ENCODE results near the gene PHF1.

Gene PHF1

DNA sequence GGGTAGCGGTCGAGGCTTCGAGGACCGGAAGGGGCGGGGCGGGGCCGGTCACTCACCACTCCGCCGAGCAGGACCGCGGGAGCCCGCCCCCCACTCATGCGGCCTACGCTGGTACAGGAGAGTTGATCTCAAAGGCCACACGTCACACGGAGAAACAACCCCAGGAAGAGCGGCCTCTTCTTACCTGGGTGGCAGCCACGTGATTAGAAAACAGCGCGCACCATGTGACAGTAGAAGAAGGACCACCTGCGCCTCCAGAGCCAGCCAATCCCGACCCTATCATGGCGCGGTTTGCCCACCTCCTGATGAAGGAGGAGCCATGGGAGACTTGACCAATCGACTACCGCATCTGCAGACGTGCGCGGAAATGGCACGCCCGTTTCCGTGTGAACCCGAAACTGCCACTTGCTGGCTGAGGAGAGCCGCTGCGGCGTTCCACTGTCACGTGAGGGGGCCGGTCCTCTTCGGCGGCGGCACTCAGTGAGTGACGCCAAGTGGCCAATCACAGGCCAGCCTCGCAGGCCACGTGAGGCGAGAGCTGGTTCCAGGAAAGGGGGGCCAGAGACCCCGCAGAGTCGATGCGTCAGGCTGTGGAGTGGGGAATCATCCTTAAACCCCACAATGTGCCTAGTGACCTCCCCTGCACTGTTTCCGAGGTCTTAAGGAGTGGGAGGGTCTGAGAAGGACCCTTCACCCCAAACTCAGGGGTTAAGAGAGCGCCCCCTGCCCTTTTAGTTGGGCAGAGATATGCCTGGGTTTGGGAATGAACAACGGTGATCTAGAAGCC, 7.3 kb downstream of the PHF1 start, which contains the start of gene CUTA:
TSS of gene CUTA (minus strand) at position 205 of the 787 bp plus-strand sequence. CDS start at position 98, 107 bp downstream.
- peak; percentile 99 for DNase-seq (ENCODE audit: low spot score)

DNA sequence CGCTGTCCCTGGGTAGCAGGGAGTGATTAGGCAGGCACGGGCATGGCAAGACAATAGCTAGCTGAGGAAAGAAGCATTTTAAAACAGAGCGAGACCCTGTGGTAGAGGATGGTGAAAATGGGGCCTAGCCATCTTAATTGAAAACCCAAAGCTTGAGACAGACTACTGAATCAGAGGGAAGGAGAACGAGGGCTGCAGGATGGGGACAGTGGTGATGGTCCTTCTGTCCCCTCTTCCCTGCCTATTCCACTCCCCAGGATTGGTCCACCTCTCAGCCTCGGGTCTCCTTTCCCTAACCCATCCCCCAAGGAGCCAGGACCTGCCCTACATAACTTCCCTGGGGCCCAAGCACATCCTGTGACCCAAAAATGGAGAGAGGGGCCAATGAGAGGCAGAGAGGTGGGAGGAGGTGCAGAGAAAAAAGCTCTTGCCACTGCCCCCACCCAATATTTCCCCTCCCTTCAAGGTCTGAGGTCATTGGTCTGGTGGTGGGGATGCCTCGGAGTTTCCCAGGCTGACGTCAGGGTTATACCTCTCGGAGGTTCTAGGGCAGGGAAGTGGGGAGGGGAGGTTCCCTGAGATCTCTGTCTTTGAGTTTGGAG, 8.0 kb downstream of the PHF1 start:
- no peak for DNase-seq (ENCODE audit: low spot score)

DNA sequence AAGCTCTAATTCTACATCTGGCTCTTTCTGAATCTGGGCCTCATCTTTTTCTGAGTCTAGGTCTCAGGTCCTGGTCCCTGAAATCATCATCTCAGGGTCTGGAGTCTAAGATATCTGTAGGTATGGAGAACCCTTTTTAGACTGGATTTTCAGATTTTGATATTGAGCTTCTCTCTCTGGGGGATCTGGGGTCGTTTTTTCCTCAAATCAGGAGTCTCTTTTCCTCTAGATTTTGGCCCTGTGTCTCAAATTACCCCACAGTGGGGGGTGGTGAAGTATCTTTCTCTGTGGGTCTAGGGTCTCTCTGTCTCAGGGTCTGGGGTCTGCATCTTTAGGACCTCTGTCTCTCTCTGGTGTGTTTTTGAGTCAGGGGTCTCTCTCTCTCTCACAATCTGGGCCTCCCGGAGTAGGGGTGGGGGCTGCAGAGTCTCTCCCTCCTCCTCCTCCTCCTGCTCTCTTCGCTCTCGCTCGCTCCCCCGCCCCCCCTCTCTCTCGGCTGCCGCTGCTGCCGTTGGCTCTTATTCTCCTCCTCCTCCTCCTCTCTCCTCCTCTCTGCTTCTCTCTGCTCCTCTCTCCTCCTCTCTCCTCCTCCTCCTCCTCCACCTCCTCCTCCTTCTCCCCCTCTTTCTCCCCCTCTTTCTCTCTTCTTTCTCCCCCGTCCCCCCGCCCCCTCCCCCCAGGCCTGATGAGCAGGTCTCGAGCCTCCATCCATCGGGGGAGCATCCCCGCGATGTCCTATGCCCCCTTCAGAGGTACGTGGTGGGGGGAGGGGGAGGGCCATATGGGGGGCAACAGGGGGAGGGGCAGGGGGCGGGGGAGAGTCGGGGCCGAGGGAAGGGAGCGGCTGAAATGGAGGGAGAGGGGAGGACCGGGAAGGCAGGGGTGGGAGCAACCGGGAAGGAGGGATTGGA, 9.0 kb downstream of the PHF1 start, which contains the start of gene SYNGAP1:
TSS of gene SYNGAP1 (plus strand) at position 486 of the 911 bp plus-strand sequence. CDS start at position 686, 200 bp downstream.
- DNase-seq (ENCODE audit: low spot score), result no peak

DNA sequence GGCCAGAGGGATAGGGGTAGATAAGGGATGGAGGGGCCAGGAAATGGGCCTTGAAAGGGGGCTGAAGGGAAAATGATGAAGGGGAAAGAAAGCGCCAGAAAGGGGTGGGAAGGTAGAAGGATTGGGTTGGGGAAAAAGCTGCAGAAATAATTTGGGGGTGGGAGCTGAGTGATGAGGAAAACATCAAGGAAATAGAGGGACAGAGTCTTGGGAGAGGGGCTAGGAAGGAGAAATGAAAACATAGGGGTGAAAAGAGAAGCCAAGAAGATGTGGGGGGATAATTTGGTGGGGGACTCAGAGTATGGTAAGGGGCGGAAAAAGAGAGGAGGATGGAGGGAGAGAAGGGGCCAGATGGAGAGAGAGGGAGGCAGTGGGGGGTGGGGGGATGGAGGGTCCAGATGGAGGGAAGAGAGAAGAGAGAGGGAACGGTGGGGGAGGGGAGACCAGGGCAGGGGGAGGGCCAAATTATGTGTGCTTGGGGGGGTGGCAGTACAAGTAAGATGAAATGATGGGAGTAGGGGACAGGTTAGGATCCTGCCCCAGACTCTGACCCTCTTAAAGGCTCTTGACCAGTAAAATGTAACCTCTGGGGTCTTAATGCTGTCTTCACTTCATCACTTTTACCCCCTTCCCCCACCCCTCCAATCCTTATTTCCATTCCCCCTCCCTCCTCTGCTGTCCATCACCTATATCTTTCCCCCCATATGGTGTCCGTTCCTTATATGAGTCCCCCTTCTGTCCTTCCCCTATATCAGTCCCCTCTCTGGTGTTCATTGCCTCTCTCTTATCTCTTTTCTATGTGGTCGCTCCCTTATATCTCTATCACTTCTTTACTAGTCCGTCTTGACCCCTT, 9.9 kb downstream of the PHF1 start:
- no peak for DNase-seq (ENCODE audit: low spot score)

DNA sequence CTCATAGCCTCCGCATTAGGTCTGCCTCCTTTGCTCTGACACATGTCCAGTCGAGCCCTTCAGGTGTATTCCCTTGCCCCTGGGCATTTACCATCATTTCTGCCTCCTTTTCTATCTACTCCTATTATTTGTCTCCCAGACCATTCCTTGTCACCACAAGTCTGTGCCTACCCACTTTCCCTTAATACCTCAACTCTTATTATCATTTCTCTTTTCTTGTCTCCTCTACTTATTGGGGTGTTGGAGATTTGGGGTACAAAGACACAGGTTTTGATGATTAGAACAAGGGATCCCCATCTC, 10.5 kb downstream of the PHF1 start:
- no peak for DNase-seq (ENCODE audit: low spot score)

DNA sequence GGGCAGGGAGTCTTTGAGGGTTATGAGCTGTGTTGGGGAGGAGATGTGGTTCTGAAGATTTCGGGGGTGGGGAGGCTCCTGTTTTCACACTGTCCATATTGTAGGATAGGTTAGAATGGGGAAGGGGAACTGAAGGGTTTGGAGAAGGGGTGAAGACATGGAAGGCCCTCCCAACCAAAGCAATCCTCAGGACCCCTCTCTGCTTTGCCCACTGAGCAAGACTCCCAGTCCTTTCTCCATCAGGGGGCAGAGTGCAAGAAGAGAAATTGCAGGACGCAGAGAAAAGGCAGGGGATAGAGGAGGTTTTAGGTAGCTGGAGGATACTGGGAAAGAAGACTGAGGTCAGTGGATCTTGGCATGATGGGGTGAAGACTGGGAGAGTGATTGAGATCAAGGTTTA, 13.0 kb downstream of the PHF1 start:
- no peak for DNase-seq (ENCODE audit: low spot score)

DNA sequence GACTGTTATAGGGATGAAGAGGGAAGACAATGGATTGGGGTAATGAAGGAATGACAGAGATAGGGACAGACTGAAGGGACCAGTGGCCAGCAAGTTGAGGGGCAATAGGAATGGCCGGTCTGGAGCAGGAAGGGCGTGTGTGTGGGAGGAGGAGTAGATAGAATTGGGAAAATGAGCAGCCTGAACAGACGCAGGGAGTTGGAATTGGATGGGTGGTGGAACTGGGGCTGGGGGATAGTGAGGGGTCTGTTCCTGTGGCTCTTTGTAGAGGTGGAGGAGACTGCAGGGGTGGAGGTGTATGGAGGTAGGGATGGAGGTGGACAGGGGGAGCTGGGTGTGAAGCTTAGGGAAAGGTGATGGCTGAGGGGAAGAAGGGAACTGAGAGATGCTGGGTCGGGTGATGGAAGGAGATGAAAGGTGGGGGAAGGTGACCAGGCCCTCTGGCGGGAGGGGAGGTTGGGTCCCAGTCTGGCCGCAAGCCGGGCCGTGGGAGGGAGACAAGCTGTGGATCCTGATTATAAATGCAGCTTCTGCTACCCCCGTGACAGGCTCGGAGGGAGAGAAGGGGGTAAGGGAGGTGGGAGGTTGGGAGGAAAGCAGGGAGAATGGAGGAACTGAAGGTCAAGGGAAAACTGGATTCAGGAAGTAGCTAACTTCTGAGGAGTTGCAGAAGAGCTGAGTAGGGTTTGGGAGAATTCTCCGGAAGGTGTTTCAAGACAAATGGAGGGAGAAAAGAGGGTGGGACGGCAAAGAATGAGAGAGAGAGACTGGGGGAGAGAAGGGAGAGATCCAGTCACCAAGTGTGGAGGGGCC, 14.2 kb downstream of the PHF1 start:
- DNase-seq (ENCODE audit: low spot score), result no peak

DNA sequence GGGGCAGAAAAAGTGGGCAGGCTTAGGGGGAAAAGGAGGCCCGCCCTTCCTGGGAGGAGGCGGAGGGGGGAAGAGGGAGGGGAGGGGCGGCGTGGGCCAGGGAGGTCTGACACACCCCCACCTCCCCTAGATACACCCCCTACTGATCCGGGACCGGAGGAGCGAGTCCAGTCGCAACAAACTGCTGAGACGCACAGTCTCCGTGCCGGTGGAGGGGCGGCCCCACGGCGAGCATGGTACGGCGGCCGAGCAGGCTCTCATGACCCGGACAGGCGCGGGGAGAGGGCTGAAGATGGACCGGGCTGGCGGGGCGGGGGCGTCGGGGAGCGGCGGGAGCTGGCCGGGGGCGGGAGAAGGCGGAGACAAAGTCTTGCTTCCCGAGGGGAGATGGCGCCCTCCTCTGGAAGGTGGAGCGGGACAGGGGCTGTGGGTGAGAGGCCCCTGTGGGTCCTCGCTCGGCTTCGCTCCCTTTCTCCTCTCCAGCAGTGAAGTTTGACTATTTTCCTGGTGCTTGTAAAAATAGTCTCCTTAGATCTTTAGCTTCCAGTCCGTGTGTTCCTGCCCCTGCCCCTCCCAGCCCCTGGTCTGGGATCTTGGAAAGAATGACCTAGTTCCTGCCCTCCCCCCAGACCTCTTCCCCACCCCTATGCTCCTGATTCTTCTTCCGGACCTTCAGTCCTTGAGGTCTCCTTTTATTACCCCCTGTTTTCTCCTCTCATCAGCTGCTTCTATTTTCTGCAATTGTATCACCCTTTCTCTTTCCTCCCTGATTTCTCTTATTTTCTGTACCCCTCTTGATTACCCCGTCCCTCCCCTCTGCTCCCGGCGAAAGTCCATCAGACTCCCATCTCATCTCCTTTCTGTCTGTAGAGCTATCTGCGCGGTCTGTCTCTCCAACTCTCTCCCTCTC, 15.1 kb downstream of the PHF1 start:
- peak; percentile 94 for DNase-seq (ENCODE audit: low spot score)

DNA sequence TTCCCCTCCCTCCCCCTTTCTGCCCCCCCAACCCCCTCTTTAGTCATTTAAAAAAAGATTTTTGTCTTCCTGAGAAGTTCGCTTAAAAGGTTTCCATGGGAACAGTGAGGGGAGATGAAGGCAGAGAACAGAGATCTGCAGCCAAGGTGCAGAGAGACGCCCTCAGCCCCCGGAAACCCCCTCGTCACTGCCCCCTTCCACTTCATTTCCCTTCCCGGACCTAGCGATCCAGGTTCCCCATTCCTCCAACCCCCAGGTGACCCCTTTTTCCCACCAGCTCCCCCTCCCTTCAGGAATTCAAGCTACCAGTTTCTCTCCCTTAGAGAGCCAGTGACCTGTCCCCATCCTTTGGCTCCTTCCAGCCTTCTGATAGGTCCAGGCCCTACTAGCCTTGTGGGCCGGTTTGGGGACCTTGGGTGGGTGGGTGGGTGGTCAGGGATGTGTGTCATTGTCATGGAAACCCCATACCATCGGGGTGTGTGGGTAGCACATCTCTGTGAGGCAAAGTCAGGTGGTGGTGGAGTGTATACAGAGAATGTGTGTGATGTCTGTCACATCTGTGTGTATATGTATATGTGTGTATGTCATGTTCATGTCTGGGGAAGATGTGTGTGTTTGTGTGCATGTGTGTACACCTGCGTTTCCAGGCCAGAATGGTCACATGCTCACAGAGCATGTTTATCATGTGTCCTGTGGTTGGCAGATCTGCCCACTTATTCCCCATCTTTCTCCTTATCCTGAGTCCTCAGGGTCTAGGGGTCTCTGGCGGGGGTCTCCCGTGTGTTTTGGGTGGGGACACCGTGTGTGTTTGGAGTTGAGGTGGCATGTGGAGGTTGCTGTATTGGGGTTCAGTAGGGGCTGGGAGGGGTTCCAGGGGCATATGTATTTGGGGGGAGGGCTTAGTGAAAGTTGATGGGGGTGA, 16.0 kb downstream of the PHF1 start:
- DNase-seq (ENCODE audit: low spot score), result peak; percentile 22

DNA sequence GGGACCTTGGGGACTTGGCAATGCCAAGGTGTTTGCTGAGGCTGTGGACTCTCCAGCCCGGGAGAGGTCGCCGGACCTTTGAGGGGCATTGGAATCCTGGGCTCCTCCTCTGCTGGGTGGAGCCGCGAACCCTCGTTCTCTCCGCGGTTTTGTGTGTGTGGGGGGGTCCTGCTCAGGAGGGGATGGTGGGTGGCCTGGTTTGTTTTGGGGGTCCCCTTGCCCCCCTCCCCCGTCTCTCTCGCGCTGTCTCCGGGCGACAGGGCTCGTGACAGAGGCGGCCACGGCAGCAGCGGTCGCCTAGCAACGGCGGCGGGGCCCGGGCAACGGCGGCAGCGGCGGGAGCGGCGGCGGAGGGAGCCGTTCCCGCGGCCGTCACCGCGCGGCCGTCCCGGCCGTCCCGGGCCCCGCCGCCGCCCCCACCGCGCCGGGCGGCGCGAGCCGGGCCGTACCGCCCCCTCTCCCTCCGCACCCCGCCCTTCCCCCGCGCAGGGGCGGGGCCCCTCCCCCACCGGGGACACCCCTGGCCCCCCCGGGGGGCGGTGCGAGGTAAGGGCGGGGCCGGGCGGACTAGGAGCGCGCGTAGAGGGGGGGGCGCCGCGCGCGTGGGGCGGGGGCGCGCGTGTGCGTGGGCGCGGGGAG, 16.9 kb downstream of the PHF1 start:
- DNase-seq (ENCODE audit: low spot score), result peak; percentile 42

DNA sequence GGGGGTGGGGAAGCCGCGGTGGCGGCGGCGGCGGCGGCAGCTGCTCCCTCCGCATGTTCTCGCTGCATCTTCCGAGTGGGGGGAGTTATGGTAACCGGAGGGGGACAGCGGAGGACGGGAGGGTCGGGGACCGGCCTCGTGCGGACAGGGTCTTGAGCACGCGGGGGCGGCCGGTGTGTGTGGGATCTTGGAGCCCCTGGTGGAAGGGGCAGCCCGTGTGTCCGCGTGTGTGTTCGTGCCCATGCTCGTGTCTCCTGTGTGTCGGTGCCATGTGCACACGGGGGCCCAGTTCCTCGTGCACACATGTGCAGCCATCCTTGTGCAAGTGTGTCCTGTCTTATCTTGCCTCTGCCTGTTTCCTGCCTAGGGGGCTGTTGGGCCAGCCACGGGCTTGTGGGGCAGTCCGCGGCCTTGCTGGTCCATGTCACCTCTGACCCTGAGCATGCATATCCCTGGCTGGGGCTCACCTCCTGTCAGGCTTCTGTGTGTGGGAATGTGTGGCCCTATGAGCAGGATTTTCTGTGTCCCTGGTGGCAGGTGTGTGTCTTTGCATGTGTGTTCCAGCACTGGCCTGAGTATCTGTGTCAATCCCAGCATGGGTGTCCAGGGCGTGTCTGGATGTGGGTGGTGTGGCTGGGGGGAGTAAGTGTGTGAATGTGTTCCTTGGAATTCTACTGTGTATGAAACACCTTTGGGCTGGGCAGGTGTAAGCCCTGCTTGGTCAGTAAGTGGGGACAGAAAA, 17.6 kb downstream of the PHF1 start:
- DNase-seq (ENCODE audit: low spot score), result peak; percentile 67

DNA sequence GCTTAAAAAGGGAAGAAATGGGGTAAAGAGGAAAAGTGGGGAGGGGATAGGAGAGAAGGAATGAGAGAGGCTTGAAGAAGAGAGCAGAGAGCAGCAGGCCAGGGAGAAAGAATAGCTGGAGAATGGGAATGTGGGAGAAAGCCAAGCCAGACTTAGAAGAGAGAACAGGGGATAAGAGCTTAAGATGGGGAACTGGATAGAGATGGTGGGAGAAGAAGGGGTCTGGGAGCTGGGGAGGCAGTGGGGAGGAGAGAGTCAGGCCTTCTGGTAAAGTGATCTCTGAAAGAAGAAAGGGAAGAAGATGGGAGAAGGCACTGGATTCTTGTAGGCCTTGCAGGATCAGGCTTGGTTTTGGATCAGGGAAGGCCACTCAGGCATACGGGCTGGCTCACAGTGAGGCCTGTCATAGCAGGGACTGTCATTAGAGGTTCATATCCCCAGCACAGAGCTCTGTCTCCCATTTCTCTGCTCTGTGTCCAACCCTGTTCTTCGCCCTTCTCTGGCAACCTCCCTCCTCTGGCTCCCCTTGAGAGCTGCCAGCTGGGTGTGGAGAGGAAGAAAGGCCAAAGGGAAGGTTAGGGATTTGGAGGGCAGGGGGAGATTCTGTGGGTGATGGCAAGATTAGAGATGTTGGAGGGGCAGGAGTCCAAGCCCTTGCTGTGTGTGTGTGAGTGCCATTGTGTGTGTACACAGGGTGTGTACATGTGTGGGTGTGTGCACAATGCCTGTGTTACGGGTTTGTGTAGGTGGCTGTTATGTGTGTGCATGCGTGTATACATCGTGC, 18.3 kb downstream of the PHF1 start:
- no peak for DNase-seq (ENCODE audit: low spot score)

DNA sequence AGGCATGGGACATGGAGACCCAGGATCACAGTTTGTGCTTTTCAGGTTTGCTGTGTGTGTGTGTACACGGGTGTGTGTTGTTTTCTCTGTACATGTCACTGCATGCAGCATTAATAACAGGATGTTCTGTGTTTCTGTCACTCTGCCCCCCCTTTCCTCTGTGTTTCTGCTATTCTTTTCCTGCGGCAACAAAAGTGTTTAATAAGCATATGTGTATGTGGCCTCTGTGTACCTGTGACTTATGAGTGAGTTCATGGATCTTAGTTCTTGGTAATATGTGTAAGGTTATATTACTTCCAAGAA, 18.9 kb downstream of the PHF1 start:
- DNase-seq (ENCODE audit: low spot score), result no peak

DNA sequence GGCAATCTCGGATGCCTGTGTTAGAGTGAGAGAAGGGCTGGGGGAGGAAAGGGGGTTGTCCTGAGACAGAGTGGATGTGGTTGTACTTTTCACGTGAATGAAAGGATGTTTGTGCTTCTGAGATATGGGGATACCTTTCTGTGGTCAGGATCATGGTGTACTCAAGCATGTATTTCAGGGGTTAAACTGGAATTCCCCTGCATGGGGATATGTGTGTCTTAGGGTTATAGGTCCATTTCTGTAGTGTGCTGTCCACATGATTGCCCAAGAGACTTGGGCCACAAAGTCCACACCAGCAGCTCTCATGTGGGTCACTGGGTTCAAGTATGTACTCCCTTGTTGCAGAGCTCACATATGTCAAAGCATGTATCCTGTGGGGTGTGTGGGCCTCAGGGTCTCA, 19.5 kb downstream of the PHF1 start:
- DNase-seq (ENCODE audit: low spot score), result no peak

DNA sequence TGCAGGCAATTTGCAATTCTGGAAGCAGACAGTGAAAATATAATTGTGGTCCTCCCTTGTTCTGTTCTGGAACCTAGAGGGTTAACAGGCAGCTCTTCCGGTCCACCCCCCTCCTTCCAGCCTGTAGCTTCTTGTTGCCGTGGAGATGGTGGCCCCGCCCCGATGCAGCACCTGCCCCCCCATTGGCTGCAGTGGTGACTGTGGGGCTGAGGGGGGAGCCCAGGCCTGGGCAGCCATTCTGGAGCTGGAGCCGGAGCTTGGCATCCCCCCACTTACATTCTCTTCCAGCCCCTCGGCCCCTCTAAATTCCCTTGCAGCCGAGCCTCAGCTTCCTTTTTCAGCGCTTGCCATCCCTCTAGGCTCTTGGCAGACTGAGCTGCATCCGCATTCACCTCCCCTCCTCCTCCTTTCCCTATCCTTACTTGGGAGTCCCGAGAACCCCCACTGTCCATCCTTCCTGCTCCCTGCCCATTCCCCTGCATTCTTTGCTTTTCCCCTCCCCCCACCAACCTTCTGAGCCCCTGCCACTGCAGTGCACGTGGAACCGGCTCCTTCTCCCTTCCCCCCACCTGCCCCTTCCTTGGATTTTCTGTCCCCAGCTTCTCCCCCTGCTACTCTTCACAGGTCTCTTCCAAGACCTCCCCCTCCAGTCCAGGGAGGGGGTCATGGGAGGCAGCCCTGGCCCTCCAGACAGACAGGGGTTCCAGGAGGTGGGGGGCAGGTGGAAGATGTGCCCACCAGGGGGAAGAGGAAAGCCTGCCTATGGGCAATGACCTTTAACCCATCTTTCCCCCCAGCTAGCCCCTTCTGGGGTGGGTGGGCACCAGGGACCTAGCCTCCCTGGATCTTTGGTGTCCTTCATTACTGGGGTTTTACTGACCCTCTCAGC, 20.4 kb downstream of the PHF1 start:
- DNase-seq (ENCODE audit: low spot score), result peak; percentile 83

Measured in COLO829 (cell line).